ENCODE measurements around the gene RHOT1.

RHOT1 gene

DNA sequence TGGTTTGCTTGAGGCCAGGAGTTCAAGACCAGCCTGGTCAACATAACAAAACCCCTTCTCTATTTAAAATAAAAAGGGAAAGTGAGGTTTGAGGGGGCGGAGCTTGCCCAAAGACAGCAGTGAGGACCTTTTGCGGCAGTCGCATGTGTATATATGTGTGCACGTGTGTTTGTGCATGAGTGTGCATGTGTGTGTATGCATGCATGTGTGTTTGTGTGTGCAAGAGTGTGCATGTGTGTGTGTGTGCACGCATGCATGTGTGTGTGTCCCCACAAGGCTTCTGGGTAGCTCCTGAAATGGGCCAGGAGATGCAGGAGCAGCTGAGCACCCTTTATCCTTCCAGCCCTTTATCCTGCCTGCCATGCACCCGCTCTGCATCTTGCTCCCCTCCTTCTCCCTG lies 132.3 kb downstream of the RHOT1 start:
- no peak for DNase-seq
